Stimulated activated CD4-positive, alpha-beta T cell treated with anti-CD3 and anti-CD28 coated beads, Interleukin-15, amount 100 ng/mL, for 48 hours (primary cell): ENCODE results near the gene PLCXD3.
"Not testable (repeated sequence)": the region's sequence is repeated elsewhere in the genome, so short reads cannot be mapped to it uniquely, and the experiment has no call there.

Source experiments
- DNase-seq, 2 donors: peaks; one replicate each; pipeline ENCODE4 v3.0.0-alpha.2; 2020; ENCODE audit warnings: low read depth in 2 of 2

PLCXD3 gene

DNA sequence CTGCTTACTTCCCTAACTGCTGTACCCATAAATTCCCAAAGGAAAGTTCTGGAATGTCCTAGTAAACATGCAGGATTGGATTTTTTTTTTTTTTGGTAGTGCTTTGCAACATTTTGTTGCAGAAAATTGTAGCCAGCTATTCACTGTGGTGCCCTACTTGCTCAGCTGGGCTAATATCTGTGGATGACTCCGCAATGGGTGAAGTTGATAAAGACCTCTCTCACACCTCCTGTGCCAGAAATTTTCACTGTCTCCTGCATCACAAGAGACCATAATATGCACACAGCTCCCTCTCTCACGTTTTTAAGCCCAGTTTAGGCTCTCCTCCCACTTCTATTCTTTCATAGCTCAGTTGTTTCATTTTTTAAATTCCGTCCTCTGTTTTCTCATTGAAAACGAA lies 160.6 kb downstream of the PLCXD3 start:
- DNase-seq, result no peak

DNA sequence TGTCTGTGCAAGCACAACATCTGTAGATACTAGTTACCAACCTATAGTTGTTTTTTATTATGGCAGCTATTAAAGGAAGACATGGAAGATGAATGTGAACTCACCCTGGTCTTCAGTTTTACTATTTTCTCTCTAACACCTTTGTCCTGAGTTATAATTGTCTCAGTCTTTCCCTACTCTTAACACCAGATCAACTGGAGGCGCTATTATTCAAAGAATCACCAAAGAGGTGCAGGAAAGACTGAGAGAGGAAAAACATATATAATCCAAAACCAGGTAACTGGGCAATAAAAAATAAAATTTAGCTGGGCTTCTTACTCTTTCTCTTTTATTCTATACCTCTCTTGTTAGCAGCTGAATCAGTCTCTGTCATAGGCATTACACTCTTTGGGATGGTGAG lies 162.8 kb downstream of the PLCXD3 start:
- no peak for DNase-seq

DNA sequence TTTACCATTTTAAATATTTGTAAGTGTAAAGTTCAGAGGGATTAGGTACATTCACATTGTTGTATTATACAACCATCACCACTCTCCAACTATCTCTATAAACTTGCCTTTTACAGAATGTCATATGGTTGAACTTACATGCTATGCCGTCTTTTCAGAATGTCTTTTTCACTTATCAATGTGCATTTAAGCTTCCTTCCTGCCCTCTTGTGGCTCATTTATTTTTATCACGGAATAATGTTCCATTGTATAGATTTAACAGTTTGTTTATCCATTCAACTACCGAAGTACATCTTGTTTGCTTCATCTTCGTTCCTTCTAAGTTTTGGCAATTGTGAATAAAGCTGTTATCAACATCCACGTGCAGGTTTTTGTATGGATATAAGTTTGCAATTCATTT lies 163.8 kb downstream of the PLCXD3 start:
- DNase-seq, result no peak

DNA sequence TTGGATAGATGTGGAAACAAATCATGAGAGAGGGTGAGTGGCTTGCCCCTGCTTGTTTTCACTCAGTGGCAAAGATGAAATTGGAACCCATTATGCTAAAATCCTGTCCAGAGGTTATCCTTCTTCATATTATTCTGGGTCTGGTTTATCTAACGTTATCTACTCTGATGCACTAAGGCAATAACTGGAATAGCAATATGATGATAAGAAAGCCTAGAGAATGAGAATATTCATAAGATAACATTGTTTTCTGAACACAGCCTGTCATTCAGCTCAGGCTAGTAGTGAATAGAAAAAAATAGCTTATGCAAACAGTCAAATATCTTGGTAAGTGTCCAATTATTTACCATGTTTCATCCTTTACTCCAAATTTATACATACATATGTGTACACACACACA lies 165.1 kb downstream of the PLCXD3 start:
- DNase-seq, result no peak

DNA sequence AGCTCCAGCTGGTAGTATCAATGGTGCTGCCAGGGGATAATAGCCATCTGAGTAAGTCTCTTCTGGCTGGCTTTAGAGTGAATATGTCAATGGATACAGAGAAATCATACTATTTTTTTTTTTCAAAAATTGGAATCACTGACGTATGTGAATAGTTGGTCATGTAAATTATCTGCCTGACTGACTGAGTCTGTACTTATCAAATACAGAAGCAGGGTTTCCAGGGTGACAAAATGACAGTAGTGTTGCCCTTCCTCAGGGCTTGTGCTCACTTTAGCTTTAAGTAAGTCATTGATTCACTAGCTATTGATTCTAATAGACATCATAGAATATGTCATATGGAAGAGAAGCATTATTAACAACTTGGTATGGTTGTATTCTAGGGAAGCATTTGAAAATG lies 171.1 kb downstream of the PLCXD3 start:
- DNase-seq, result no peak

DNA sequence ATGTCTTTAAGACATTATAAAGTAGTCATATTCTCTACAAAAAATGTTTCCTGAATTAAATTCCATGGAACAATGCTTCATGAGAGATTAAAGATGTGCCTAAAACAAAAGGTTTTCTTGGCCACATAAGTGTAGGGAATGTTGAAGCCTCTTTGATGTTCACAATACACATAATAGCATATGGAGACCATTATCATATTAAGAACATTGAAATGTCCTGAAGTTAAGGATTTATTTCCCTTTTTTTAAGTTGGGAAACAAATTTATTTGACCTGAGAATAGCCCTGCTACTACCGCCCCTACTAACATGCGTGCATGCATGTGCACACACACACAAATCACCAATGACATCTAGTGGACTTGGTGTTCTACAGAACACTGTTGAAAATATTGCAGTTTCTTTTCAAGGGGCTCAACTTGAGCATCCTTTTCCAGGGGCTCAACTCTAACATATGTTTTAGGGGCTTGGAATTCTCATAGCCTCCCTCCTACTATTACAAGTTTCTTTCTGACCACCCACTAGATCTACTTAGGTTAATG lies 172.2 kb downstream of the PLCXD3 start:
- no peak for DNase-seq

DNA sequence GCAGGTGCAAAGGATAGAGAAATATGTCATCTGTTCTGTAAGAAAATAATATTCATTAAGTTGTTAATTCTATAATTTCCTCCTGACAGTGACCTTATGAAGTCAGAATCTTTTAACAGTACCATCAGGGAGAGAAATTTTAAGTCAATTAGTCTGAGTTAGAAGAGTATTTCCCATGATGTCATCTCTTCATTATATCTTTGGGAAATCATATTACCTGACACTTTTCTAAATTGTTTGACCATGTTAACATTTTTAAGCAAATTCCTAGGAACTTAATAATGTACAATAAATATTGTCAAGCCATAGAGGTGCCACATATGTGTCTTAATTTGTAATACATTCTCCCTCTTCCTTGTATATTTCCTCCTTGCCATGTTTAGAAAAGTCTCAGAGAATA lies 172.7 kb downstream of the PLCXD3 start:
- DNase-seq, result no peak

DNA sequence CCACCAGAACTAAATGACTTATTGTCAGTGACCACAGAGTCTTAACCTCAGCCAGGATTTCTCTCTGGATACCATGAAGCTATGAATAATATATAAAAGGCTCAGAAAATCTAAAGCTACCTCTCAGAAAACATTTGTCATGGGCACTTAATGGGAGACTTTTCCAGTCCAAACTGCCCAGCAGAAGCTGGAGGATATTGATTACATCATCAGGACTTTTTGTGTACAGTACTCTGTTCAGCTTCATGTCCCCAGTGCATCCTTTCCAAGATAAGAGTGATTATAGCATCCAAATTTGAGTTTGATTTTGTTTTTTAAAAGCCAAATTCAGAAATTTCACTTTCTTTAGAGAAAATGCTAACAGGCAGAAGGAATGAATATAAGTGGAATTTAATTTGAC lies 173.2 kb downstream of the PLCXD3 start:
- DNase-seq, result no peak

DNA sequence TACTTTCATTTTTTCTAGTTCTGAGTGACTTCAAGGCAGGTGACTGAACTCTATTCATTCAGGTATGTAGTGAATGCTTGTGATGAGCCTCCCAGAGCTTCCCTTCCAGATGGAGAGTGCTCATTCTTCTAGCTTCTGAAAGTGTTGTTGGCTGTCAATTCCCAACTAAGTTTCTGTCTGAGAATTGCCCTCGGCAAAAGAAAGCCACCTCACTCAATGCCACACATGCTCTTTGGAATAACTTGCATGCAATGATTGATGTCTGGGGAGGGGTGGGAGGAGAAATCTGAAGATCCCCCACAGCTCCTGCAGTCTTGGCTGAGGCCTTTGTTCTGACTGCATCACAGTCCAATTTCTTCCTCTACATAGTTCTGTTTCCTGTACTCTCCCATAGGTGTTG lies 173.9 kb downstream of the PLCXD3 start:
- DNase-seq, result no peak

DNA sequence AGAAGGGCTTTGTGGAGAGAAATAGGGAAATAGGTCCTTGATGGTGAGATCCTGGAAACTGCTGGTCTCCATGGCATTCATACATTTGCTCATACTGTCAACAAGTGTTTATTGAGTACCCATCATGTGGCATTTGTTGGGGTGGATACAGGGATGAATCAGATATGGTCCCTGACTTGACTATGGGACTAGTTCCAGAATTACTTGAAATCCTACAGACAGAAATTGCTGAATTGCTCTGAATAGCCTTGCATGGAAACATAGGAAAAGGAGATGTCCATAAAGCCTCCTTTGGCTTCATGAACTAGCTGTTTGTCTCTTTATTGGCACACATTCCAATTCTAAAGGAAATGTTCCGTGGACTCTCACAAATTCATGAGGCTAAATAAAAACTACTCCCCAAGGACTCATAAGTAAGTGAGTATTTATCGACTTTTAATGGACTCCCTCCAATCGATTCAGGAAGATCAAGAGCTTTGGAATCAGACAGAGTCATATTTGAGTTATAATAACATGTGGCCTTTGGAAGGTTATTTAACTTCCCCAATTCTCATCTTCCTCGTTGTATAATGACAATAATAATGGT lies 174.7 kb downstream of the PLCXD3 start:
- DNase-seq, result no peak

DNA sequence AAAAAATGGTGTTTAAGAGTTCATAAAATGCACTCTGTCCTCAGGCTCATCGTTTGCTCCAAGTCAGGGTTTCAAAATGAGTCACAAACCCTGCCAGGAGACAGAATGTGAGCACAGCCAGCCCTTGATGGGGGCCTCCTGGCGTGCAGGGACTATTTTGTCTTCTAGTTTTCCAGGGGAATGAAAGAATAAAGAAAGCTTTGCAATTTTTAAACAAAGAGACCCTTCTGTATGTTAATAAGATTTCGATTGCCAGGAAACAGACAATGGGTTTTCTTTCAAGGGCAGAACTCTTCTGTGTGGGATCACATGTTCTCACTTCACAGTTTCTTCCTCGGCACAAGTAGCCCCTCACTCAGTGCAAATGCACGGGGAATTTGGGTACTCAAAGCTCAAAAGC lies 175.6 kb downstream of the PLCXD3 start:
- no peak for DNase-seq

DNA sequence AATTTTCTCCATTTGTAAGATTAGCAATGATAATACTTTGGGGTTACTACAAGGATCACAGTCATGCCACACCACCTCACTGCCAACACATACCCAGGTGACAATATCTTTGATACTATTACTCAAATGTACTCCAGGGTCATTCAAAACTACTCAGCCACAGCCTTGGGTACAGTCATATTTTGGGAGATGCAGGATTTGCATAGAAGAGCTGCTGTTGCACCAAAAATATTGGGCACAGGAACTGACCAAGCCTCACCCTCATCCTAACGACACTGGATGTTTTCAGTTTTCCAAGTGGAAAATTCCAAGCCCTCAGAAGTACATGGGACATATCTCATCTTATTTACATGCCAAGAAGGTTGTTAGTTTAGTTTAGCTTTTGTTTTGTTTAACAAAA lies 176.2 kb downstream of the PLCXD3 start:
- DNase-seq, result no peak

DNA sequence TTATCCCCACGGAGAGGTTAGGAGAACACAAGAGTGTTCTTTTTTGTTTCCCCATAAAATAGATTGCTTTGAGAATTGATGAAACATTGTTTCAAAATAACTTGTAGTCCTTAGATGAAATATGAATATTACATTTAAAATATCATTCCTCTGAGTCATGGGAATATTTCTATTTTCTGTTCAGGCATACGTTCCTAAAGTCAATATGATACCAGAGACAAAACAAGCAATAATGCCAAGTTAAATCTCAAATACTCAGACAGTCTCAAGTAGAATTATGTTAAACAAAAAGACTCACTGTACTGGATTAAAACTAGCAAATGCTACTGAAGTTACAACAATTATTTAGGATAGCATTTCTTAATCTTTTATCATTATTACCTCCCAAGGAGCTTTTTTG lies 185.3 kb downstream of the PLCXD3 start:
- DNase-seq, result no peak

DNA sequence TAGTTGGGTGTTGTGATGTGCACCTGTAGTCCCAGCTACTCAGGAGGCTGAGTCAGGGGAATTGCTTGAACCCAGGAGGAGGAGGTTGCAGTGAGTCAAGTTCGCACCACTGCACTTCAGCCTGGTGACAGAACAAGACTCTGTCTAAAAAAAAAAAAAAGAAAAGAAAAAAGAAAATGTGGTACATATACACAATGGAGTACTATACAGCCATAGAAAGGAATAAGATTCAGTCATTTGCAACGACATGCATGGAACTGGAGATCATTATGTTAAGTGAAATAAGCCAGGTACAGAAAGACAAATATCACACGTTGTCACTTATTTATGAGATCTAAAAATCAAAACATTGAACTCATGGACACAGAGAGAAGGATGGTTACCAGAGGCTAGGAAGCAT lies 187.6 kb downstream of the PLCXD3 start:
- not testable (repeated sequence) for DNase-seq

DNA sequence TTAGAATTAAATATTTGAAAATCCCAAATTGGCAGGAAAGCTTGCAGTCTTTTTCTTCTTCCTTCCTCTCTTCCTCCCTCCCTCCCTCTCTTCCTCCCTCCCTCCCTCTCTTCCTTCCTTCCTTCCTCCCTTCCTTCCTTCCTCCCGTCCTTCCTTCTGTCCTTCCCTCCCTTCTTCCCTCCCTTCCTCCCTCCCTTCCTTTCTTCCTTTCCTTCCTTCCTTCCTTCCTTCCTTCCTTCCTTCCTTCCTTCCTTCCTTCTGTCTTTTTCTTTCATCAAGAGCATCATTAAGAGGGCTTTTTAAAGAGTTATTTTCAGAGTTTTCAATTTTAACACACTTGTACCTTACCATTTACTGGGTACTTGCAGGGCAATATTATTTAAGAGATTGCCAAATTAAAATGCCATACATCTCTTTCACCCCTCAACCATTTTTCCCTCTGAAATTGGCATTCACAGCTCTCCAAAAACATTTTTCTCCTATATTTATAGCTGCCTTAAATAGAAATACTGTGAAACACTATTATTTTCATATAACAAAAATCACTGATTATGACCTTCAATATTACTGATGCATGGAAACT lies 197.8 kb downstream of the PLCXD3 start:
- DNase-seq, result no peak

DNA sequence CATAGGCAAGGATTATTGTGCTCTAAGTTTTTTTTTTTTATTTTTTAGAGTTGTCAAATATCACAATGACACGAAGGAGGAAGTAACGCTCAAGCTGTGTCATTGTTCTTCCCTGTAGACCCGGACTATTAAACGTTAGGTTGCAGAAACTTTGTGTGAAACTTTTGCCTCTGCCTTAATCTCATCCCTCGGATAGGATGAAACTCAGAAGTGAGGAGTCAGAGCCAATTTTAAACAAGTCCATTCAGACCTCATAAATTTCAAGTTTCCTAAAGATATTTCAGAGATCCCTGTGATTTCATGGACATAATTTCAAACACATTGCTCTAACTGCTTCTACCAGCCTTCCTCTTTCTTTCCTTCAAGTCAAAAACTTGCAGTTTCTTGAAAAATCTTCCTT lies 198.3 kb downstream of the PLCXD3 start:
- no peak for DNase-seq

DNA sequence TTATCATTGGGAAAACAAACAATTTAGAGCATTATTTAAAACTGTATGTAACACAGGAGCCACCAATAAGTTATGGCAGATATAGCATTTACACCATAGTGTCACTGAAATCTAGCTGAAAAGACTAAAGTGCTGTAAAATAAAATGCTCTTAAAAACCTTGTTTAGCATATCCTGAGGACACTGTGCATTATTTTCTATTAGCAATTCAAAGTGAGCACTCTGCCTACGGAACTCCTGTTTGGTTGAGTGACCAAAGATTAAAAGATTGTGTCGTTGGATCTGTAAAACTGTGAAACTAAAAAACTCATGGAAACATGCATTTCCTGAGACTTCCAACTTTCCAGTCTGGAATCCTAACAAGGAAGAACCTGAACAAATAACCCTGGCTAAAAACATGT lies 201.1 kb downstream of the PLCXD3 start:
- no peak for DNase-seq

DNA sequence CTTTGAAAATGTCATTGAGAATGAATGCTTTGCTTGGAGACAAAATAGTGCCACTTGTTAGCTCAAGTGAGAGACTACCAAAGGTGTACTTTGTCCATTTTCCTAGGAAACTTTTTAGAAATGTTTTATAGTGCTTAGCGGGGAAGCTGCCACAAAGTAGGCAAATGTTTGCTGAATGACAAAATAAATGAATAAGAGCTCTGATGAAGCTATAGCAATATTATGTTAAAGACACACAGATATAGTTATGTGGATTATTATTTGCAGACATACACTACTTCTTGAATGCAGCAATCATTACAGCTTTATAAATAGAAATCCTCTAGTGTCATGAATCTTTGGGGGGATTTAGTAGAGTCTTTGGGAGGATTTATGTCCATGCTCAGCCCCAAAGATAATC lies 204.4 kb downstream of the PLCXD3 start:
- no peak for DNase-seq

DNA sequence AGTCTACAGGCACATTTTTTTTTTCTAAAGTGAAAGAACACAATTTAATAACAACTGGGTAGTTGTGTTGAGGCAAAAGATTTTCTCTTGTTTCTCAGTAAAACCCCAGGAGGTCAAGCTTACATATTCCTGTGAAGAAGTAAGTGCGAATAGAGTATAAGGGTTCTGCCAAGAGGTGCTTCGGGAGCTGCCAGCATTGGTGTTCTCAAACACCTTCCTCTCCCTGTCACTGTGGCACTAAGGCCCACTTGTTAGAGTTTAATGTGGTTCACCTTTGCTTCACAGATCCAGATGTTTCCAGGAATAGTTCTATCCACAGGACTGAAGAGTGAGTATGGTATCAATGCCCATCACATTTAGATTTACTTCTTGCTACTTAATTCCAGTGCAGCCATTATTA lies 205.3 kb downstream of the PLCXD3 start:
- DNase-seq, result no peak

DNA sequence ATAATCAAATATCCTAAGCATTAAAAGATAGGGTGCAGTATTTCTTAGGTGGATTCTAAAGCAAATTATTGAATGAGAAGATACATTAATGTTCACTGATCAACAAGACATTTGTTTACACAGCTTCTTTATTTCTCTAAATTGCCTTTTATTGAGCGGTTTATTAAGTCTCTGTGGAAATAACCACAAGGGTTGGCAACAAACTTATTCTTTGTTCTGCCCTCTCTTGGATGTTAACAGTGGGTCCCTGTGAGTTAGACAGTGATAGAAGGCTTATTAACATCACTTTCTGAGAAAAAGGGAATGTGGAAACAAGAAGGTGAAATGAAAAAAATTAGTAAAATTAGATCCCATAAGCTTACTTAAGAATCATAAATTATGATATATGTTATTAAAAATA lies 214.3 kb downstream of the PLCXD3 start:
- DNase-seq, result no peak

DNA sequence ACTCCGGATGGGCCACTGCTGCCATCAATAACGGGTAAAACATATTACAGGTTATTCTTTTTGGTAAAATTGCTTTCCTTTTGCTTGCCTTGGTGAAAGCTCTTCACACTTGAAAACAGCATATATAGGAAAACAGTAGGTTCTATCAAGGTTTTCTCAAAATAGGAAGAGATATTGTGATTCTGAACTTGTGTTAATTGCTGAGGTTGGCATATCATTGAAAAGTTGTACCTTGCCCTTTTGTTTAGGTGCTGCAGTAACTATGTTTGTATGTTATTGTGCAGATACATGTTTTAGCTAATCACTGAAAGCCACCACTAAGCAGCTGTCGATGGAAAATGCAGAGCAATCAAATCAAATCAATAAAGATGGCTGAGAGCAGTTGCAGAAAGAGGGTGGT lies 219.1 kb downstream of the PLCXD3 start:
- no peak for DNase-seq

DNA sequence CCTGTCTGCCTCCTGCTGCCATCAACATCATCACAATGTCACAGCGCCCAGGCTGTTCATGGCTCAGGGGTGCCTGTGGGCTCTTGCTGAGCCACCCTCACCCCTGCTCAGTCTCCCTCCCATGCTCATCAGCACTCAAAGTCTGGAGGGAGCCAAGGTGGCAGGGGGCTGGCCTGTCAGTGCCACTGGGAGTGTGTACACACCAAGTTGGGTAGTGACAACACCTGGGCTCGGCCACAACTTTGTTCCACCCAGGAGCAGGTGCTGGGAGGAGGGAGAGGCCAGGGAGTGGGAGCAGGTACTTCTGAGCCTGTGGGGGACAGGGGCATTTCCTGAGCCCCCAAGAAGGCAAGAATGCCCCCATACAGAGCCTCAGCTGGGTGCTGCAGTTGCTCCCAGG lies 219.6 kb downstream of the PLCXD3 start:
- DNase-seq, result no peak

DNA sequence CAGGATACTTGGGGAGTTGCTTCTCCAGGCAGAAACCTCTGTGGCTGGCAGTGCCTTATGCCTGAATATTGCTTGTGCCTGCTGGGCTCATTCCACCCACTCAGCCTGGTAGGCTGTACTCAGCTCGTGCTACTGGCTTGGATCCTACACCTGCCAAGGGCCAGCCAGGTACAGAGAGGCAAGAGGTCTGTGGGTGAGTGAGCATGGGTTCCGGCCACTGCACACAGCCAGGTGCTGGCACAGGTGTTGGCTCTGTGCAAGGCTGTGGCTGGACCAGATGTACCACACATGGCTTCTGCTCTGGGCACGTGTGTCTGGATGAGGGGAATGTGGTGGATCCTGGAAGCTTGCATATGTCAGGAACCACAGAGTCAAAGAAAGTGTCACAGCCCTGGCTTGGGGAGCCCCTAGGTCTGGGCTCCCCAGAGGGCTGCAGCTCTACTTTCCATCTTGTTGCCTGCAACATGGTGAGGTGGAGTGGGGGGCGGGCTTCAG lies 220.4 kb downstream of the PLCXD3 start:
- no peak for DNase-seq

DNA sequence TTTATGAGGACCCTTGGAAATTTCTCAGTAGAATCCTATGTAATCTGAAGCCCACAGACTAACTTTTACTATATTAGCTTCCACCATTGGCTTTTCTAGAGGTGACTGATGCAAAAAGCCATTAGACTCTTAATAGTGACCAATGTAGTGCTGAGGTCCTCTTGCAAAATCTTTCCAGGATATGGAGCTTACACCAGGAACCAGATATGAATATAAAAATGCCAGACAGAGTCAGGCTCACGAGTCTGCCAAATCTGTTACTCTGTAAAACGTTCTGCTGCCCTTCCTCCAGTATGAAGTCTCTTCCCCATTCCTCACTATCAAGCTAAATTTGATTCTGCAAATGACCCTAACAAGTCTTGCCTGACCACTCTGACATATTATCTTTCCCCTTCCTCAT lies 223.7 kb downstream of the PLCXD3 start:
- DNase-seq, result no peak
